Measurements from ENCODE around the gene NAPA. TPM values are rescaled to one million over a fixed set of nuclear protein-coding genes. Genes with fewer than 3 reads are reported as not detected.
A peak's percentile ranks its signal among the peaks of the same experiment; 100 is the strongest.

The NAPA gene
- total RNA-seq (2014; rRNA removed; shearing (Covaris generic)), result 87.0 and 101 TPM in 2 replicates

DNA sequence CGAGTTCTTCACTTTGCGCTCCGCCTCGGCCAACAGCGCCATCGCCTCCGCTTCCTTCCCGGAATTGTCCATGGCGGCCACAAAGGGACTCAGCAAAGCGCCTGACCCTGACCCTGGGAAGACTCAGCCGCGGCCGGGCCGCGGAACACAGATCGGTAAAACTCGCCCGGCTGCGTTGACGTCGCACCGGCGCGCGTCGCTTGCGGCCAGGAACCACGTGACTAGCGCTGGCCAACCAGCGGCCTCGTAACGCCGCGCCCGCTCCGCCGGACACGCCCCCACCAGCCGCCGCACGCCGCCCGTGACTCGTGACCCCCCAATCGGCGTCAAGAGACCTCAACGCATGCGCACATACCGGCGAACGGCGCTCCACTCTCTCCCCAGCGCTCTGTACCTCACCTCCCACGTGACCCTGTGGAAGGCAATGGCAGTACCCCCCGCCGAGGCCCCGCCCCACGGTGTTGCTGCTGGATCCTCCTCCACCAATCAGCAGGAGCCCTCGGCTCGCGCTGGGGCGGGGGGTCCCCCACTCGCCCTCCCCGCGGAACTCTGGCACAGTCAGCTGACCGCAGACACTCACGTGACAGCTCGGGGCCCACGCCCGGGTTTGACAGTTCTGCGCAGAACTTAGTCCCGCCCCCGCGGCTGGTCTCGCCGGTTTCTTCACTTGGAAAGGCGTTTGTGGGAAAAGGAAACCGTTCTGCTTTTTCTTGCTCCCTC is at the start of gene NAPA:
Gene NAPA, minus strand, starts transcription at position 195 of the 720 bp plus-strand sequence. Its CDS starts 123 bp downstream, at position 72.
- peak; percentile 100 for DNase-seq (ENCODE audit: low read depth)

DNA sequence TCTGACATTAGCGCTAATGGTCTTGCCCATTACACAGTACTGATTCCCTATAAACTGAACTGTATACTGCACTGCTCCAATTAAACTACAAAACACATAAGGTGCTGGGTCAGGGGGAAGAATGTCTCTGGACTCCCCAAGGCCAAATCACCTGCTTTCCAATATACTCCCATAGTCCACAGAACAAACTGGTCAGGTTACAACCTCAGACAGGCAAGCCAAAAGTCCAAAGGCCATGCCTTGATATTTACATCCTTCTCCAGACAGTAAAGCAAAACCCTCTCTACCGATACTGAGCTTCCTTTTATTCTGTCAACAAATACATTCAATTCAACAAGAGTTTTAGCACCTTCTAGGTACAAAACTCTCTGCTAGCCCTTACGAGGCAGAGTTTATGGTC is 49.2 kb upstream of the NAPA start:
- DNase-seq (ENCODE audit: low read depth), result no peak

DNA sequence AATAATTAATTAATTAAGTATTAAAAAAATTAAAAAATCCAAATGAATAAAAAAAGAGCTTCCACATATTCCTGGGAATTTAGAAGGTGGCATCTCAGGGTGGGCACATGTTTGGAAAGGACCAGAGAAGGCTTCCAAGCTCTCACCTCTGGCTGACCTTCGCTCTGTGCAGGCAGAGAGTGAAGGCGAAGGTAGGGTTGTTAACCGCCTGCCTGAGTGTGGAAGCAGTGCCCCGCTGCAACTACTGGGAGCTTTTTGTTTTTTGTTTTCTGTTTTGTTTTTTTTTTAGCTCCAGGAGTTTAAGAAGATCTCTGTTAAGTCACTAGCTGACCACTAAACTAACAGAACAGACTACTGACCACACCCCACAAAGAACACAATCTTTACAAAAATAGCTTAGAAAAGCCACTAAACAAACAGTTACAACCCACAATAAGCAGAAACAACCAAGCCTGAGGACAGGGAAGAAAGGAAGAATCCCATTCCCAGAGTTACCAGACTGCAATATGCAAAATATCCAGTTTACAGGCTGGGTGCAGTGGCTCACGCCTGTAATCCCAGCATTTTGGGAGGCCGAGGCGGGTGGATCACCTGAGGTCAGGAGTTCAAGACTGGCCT is 46.7 kb upstream of the NAPA start:
- DNase-seq (ENCODE audit: low read depth), result no peak

GRCh38 chr19:47560999-47561398 is 46.1 kb upstream of the NAPA start:
- DNase-seq (ENCODE audit: low read depth), result no peak

GRCh38 chr19:47550129-47550528 is 35.3 kb upstream of the NAPA start:
- no peak for DNase-seq (ENCODE audit: low read depth)

DNA sequence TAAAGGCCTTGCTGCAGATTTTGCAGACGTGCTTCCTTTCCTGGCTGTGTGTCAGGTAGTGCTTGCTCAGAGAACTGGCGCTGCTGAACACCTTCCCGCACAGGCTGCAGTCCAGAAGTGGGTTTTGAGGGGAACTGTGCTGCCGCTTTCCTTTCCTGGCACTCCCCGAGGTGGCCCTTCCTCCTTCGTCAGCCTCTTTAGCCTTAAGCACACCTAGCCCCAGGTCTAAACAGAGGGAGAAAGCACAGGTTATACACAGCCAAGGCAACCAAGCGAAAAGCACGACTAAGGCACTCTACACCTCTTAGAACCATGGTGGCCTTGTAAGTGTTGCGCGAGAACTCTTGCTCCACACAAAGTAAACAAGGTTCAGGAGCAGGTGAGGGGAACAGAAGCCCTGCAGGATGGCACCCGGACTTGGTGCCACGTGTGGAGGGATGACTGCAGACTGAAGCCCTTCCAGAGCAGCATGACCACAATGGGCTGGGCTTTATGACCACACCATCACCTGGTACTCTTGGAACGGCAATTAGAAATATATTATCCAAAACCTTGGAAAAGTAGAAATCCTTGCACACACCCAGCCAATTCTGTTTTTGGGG is 34.5 kb upstream of the NAPA start:
- DNase-seq (ENCODE audit: low read depth), result no peak

DNA sequence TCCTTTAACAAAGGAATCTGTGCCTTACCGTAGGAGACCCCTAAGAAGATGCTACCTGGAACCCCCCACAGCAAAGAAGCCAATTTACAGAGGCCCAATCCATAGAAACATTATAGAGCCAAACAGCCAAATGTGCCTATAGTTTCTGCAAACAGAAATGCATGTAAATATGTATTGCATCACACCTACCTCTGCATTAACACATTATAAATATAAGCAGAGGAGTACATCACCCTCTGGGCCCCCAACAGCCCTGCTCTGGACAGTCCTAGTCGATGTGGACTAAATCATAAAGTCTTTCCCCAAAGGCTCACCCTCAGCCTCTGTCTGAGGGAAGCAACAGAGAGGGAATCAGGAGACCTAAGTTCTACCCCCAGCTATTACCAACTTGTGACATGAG is 32.3 kb upstream of the NAPA start:
- no peak for DNase-seq (ENCODE audit: low read depth)

GRCh38 chr19:47545061-47545948 is 30.4 kb upstream of the NAPA start:
- DNase-seq (ENCODE audit: low read depth), result no peak

DNA sequence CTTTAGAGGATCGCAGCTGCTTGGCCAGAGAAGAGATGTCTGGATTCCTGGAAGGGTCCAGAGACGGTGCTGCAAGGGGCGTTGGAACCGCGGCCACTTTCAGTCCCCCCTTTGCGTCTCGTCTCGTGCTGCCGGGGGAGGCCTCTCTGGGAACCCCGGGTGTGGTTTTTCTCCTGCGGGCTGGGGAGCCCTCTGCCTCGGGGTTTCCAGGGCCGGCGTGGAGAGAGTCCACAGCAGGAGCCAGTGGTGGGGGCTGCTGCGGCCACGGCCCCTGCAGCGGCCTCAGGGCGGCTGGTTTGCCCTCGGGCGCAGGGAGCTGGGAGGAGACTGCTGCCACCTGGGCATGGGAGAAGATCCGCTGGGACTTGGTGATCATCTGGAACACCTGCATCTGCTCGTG is 29.6 kb upstream of the NAPA start:
- no peak for DNase-seq (ENCODE audit: low read depth)

GRCh38 chr19:47544075-47544474 is 29.2 kb upstream of the NAPA start:
- no peak for DNase-seq (ENCODE audit: low read depth)

- DNase-seq (ENCODE audit: low read depth), result peak; percentile 36
Observed at GRCh38 chr19:47542030-47542475, 27.2 kb upstream of the NAPA start.

DNA sequence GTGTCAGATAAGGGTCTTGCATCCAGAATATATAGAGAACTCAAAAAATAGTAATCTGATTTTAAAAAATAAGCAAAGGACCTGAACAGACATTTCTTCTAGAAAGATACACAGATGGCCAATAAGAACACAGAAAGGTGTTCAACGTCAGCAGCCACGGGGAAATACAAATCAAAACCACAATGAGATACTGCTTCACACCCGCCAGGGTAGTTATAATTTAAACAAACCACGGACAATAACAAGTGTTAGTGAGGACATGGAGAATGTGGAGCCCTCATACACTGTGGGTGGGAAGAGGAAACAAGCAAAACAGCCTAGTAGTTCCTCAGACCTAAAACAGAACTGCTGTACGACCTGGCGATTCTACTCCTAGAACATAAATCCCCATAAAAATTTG is 26.7 kb upstream of the NAPA start:
- no peak for DNase-seq (ENCODE audit: low read depth)

DNA sequence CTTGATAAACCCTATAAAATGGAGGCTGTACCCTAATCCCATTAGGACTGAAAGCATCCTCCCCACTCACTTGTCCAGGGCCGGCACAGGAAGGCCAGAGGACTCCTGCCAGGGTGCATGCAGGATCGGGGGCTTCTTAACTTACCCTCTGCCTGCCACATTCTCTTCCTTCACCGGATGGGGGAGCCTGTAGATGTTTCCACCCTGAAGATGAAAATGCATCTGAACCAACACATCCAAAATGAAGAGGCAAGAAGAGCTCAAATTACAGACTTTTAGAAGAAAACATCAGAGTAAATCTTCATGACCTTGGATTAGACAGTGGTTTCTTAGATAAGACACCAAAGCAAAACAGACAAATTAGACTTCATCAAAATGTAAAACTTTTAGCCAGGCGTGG is 25.9 kb upstream of the NAPA start:
- DNase-seq (ENCODE audit: low read depth), result no peak

- DNase-seq (ENCODE audit: low read depth), result no peak
Observed at GRCh38 chr19:47539747-47540311, 25.0 kb upstream of the NAPA start.

DNA sequence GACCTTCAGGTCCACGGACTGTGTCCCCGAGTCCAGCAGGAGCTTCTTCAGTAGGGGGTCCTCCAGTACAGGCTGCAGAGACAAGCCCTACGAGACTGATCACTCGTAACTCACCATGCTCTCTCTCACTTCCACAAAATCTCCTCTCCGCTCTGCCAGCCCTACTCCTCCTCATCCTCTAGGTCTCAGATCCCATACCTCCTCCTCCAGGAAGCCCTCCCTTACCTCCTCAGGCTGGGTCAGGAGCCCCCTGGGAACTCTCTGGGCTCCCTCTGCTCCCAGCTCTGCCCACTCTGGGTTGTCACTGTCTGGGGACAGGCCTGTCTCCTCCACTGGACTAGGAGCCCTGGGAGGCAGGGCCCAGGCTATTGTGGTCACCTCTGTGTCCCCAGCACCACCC is 23.9 kb upstream of the NAPA start:
- DNase-seq (ENCODE audit: low read depth), result no peak

DNA sequence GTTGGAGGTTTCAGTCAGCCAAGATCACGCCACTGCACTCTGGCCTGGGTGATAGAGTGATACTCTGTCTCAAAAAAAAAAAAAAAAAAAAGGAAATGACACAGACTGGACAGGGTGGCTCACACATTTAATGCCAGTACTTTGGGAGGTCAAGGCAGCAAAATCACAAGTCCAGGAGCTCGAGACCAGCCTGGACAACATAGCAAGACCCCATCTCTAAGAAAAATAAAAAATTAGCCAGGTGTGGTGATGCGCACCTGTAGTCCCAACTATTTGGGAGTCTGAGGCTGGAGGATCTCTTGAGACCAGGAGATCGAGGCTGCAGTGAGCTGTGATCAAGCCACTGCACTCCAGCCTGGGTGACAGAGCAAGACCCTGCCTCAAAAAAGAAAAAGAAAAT is 22.6 kb upstream of the NAPA start:
- DNase-seq (ENCODE audit: low read depth), result no peak

GRCh38 chr19:47534628-47535027 is 19.8 kb upstream of the NAPA start:
- DNase-seq (ENCODE audit: low read depth), result no peak

- DNase-seq (ENCODE audit: low read depth), result no peak
Observed at GRCh38 chr19:47531640-47532387, 17.0 kb upstream of the NAPA start.

- no peak for DNase-seq (ENCODE audit: low read depth)
Observed at GRCh38 chr19:47529018-47529742, 14.3 kb upstream of the NAPA start.

DNA sequence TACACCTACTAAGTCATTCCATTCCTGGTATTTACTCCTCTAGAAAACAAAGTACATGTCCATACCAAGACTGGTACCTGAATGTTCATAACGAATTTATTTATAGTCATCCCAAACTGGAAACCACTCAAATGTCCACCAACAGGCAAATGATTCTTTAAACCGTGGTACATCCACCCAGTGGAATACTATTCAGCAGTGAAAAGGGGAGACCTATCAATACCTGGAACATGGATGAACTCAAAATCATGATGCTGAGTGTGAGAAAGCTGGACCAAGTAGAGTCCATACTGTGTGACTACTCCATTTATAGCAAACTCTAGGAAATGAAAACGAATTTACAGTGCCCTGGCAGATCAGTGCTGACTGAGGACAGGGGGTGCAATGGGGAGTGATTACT is 11.9 kb upstream of the NAPA start:
- no peak for DNase-seq (ENCODE audit: low read depth)
